ENCODE data around the gene HSPA6.

GRCh38 chr1:161498646-161499045 lies 25.7 kb upstream of the HSPA6 start:
- TF ChIP-seq ZNF565 (CRISPR knock-in tag; conservative IDR thresholded peaks at IDR 0.05; ENCODE audit: low read depth) (no peak), CREB5 (CRISPR knock-in tag; IDR thresholded peaks at IDR 0.05; ENCODE audit: low read depth) (no peak), GLIS3 (CRISPR knock-in tag; IDR thresholded peaks at IDR 0.05) (no peak), RARB (CRISPR knock-in tag; IDR thresholded peaks at IDR 0.05) (no peak), TOX (CRISPR knock-in tag; IDR thresholded peaks at IDR 0.05; ENCODE audit: borderline replicate concordance) (no peak), ARNTL (CRISPR knock-in tag; IDR thresholded peaks at IDR 0.05; ENCODE audit: borderline replicate concordance, low read depth) (no peak)

All from SK-N-SH treated with all-trans-retinoic acid at 6 μM for 48 hours (cell line).